OCI-LY3 (cell line): ENCODE data around the gene IL18R1.

Source experiments
- H2AFZ ChIP-seq: fragments of 200-600, 300-600 bp; shearing (Covaris generic); 2 replicates; pipeline ENCODE4 v1.6.0; 2014; ENCODE audit warnings: antibody characterized with exemption, low read depth, low read length
- H3K27ac ChIP-seq: fragments of 200-600, 300-600 bp; sonication (generic); 2 replicates; pipeline ENCODE4 v1.5.1; 2014; ENCODE audit warnings: mild to moderate bottlenecking, low read length, moderate library complexity, mixed read lengths
- H3K27me3 ChIP-seq: fragments of 200-600, 300-600 bp; sonication (generic); 2 replicates; pipeline ENCODE4 v1.6.1; 2014; ENCODE audit warnings: low read depth, low read length, mixed read lengths
- H3K36me3 ChIP-seq: fragments of 200-600, 300-600 bp; sonication (generic); replicated peaks from 2 replicates; pipeline ENCODE3; 2014; ENCODE audit warnings: low read depth, low read length, mixed read lengths
- H3K4me1 ChIP-seq: fragments of 300-600, 200-600 bp; sonication (generic); 2 replicates; pipeline ENCODE4 v1.6.1; 2014; ENCODE audit warnings: low read length, mixed read lengths
- H3K4me2 ChIP-seq: fragments of 200-600, 300-600 bp; sonication (generic); 2 replicates; pipeline ENCODE4 v1.6.1; 2014; ENCODE audit warnings: low read length, mixed read lengths
- H3K4me3 ChIP-seq: fragments of 300-600, 200-600 bp; sonication (generic); 2 replicates; pipeline ENCODE4 v1.5.1; 2014; ENCODE audit warnings: antibody characterized with exemption, mild to moderate bottlenecking, low read length, moderate library complexity
- H3K79me2 ChIP-seq: fragments of 300-600, 200-600 bp; shearing (Covaris generic); 2 replicates; pipeline ENCODE4 v1.6.1; 2014; ENCODE audit warnings: mild to moderate bottlenecking, low read length, mixed read lengths
- H3K9ac ChIP-seq: fragments of 300-600, 200-600 bp; shearing (Covaris generic); 2 replicates; pipeline ENCODE4 v1.6.0; 2014; ENCODE audit warnings: mild to moderate bottlenecking, low read length, moderate library complexity
- H3K9me3 ChIP-seq: fragments of 200-600, 300-600 bp; shearing (Covaris generic); 2 replicates; pipeline ENCODE4 v1.6.1; 2014; ENCODE audit warnings: low read length, mixed read lengths; ENCODE audit not compliant: insufficient read depth
- H4K20me1 ChIP-seq: fragments of 200-600, 300-600 bp; sonication (generic); 2 replicates; pipeline ENCODE4 v1.6.1; 2016; ENCODE audit warnings: low read length, mixed read lengths; ENCODE audit not compliant: insufficient read depth
- CTCF ChIP-seq: fragments of 200-600, 300-600 bp; sonication (generic); IDR thresholded peaks from 2 replicates; pipeline ENCODE4 v1.5.1; 2014; ENCODE audit warnings: antibody characterized with exemption, low read length, low read depth
- EZH2phosphoT487 ChIP-seq: fragments of 200-600 bp; shearing (Covaris generic); IDR thresholded peaks from 2 replicates; pipeline ENCODE4 v1.6.1; 2018; ENCODE audit warnings: antibody characterized with exemption, mixed run types, low read depth

IL18R1 gene

GRCh38 chr2:102313471-102313870 lies 42.1 kb upstream of the IL18R1 start:
- H3K4me2 ChIP-seq, result no peak overlapping the region
- H3K36me3 ChIP-seq, result no peaks in the 10 kb centered on the region
- H2AFZ ChIP-seq, result no peak overlapping the region
- no peak overlapping the region for H3K27ac ChIP-seq
- no peak overlapping the region for H3K4me3 ChIP-seq
- no peaks in the 10 kb centered on the region for H3K27me3 ChIP-seq
- no peak overlapping the region for H3K9ac ChIP-seq
- H3K9me3 ChIP-seq, result no peaks in the 10 kb centered on the region
- peaks cover 3% of the 10 kb centered on the region; the same call in 1 of the 2 replicates for H3K4me1 ChIP-seq
- H4K20me1 ChIP-seq, result no peaks in the 10 kb centered on the region
- no peaks in the 10 kb centered on the region for H3K79me2 ChIP-seq
- TF ChIP-seq CTCF (no peak), EZH2phosphoT487 (no peak)

GRCh38 chr2:102313950-102314349 lies 41.6 kb upstream of the IL18R1 start:
- Histone ChIP-seq H3K9me3 (no peaks in the 10 kb centered on the region), H4K20me1 (no peaks in the 10 kb centered on the region), H3K4me3 (no peak overlapping the region), H3K79me2 (no peaks in the 10 kb centered on the region), H3K4me1 (peaks cover 3% of the 10 kb centered on the region; the same call in 1 of the 2 replicates), H3K4me2 (no peak overlapping the region), H3K36me3 (no peaks in the 10 kb centered on the region), H2AFZ (no peak overlapping the region), H3K27ac (no peak overlapping the region), H3K27me3 (no peaks in the 10 kb centered on the region), H3K9ac (no peak overlapping the region)
- TF ChIP-seq CTCF (no peak), EZH2phosphoT487 (no peak)

DNA sequence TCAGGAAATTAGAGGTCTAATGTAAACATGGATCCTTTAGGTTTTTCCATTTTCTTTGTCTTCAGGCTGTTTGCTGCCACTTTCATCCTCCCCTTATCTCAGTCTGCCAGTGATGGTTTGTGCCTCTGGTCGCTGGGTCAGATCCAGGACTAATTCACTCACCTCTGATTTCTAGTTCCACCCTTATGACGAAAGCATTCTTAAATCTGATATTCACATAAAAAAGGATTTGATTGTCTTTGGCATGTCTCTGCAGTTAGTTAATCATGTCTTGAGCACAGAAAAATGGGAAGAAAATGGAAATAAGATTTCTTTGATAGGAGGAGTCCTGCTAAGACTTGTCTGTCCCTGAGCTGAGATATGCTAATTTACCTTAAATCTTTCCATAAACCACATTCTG lies 39.7 kb upstream of the IL18R1 start:
- TF ChIP-seq EZH2phosphoT487, result no peak
- no peak for TF ChIP-seq CTCF
- H3K27me3 ChIP-seq, result no peaks in the 10 kb centered on the region
- no peak overlapping the region for H3K4me2 ChIP-seq
- H3K4me1 ChIP-seq, result peaks cover 3% of the 10 kb centered on the region; the same call in 1 of the 2 replicates
- H3K4me3 ChIP-seq, result no peak overlapping the region
- H3K79me2 ChIP-seq, result no peaks in the 10 kb centered on the region
- no peaks in the 10 kb centered on the region for H3K9me3 ChIP-seq
- H3K36me3 ChIP-seq, result no peaks in the 10 kb centered on the region
- no peak overlapping the region for H3K27ac ChIP-seq
- no peaks in the 10 kb centered on the region for H4K20me1 ChIP-seq
- no peak overlapping the region for H3K9ac ChIP-seq
- H2AFZ ChIP-seq, result no peak overlapping the region

- Histone ChIP-seq H3K4me1 (no peaks in the 10 kb centered on the region), H3K9ac (no peak overlapping the region)
Observed at GRCh38 chr2:102317715-102318114, 37.9 kb upstream of the IL18R1 start.

More at GRCh38 chr2:102317715-102318114, 37.9 kb upstream of the IL18R1 start:
- Histone ChIP-seq H3K27me3 (no peaks in the 10 kb centered on the region), H3K4me3 (no peak overlapping the region), H3K9me3 (no peaks in the 10 kb centered on the region), H3K27ac (no peak overlapping the region), H3K4me2 (no peak overlapping the region), H3K36me3 (no peaks in the 10 kb centered on the region), H2AFZ (no peak overlapping the region), H3K79me2 (no peaks in the 10 kb centered on the region), H4K20me1 (no peaks in the 10 kb centered on the region)
- no peak for TF ChIP-seq CTCF
- TF ChIP-seq EZH2phosphoT487, result no peak
